Brain pericyte (primary cell): ENCODE data around the gene TBC1D30.
"Not testable (repeated sequence)": the region's sequence is repeated elsewhere in the genome, so short reads cannot be mapped to it uniquely, and the experiment has no call there.

Experiments
- DNase-seq: peaks from one replicate; pipeline ENCODE4 v3.0.0-alpha.2; 2012; ENCODE audit warnings: low read depth, low spot score

The TBC1D30 gene

DNA sequence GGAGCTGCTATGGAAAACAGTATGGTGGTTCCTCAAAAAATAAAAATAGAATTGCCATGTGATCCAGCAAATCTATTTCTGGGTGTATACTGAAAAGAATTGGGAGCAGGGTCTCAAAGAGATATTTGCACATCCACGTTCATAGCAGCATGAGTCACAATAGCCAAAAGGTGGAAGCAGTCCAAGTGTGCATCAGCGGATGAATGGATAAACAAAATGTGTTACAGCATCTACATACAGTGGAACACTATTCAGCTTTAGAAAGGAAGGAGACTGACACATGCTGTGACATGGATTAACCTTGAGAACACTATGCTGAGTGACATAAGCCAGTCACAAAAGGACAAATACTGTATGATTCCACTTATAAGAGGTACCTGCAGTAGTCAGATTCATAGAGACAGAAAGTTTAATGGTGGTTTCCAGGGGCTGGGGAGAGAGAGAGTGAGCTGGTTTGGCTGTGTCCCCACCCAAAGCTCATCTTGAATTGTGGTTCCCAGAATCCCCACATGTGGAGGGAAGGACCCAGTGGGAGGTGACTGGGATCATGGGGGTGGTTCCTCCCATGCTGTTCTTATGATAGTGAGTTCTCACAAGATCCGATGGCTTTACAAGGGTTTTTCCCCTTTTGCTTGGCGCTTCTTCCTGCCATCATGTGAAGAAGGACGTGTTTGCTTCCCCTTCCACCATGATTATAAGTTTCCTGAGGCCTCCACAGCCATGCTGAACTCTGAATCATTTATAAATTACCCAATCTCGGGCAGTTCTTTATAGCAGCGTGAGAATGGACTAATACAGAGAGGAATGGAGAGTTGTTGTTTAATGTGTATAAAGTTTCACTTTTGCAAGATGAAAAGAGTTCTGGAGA lies 17.6 kb upstream of the TBC1D30 start:
- no peak for DNase-seq

DNA sequence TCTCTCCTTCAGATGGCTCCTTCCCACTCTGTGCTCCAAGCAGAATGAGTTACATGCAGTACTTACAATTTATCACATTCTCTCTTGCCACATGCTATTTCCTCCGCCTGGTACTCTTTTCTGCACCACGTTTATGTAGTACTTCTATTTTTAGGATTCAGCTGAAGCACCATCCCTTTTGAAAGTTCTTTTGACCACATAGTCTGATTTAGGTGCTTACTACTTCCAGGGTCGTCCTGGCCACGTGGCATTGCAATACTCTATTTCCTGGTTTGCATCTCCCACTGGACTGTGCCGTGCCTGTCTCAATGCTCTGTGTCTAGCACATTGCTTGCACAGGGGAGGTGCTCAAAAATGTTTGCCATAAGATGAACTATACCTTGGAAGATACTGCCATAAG lies 16.3 kb upstream of the TBC1D30 start:
- no peak for DNase-seq

DNA sequence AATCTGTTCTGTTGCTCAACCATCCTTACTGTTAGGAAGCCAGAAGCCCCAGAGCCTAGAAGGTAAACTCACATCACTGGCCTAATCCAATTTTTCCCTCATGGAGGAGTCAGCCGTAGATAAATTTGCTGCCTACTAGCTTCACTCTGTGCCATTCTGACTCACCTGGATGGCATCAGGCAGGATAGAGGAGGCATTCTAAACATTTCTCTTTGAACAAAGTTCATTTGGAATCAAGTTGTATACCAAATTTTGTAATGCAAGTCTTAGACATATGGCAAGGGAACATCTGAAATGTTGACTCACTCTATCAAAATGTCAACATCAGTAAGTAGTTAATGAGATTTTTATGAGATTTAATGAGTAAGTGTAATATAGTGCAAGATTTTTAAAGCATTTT lies 13.6 kb upstream of the TBC1D30 start:
- no peak for DNase-seq

DNA sequence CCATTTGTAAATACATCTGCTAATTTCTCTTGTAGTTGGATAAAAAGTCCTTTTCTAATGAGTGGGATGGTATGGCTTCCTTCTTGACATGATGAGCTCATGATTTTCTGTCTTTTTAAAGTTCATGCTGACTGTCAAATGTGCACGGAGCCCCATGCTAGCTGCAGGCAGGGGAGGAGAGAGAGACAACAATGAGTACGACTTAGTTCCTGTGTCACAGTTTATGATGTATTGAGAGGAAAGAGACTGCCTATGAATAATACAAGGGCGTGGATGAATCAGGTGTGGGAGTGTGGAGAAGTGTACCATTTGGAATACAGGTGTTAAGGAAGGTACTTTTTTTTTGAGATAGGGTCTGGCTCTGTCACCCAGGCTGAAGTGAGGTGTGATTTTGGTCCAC lies 10.7 kb upstream of the TBC1D30 start:
- DNase-seq, result no peak

DNA sequence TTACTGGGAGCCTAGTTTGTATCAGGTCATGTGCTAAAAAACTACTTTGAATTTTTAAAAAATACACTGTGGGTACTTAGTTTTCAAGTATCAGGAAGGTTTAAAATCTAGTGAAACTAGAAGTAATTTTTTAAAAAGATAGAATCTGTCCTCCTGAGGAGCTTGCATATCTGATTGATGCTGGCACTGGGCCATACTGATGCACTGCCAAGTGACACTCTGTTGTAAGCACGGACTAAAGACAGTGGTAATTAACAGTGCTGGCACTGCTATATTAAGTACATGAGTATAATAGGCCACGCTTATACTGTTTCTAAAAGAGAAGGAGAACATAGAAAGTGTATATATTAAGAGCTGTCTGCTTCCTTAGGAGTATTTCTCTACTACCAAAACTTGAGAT lies 10.0 kb upstream of the TBC1D30 start:
- no peak for DNase-seq

DNA sequence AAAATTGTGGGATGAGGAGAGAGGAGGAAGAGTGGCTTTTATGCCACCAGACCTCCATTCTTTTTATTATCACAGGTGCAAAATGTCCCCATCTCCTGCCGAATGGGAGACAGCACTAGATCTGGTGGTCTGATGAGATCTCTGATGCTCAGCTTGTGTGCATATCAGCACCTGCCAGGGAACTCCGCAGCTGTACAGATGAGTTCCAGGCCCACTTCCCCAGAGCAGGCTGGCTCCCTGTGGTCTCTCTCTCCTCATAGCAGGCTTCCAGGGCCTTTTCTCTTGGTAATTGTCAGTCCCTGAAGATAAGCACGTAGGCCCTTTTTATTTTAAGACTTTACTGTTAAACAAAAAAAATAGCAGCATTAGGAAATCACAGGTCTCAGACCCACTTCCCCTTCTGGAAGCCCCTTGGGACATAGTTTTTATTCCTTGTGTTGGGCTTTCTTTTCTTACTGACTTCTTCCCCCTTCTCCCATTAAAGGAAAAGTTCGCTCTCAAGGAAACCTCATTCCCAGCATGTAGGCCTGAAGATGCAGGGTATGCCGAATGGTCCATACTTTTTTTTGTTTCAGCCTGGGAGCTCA lies 4.5 kb upstream of the TBC1D30 start:
- DNase-seq, result no peak

DNA sequence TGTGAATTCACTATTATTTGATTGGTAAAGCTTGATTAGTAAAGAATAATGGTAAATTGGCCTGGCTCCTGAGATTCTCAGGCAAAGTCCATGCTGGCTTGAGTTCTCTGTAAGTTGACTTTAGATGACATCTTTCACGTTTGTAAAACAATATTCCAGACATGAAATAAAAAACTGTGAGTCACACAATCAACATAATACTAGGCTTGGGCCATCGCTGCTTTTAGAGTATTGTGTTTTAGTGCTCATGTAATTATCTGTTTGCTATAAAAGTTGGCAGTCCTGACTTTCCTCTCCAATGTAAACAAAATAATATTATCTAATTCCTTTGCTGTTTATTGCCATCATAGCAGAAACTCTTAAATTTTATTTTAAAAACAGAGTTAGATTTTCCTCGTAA lies 3.9 kb upstream of the TBC1D30 start:
- no peak for DNase-seq

DNA sequence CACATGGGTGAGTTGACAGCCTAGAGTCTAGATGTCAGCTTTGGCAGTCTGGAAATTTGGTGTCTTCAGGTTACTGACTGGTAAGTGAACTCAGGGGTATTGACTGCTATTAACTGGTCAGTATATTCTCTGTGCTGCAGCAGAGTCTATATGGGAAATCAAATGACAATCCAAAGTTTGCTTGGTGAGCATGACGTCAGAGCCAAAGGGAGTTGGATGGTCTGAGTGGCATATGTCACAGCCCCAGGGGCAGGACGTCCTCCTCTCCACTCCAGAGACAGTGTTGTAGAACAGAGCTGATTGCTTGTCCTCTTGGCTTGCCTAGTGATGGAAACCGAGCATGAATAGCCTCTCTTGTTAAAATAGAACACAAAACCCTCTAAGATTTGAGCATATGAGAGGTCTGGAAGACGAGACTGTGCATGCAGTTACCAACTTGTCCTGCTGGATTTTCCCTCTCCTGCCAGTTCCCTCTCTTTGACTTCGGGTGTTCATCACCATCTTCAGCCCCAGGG lies 3.3 kb upstream of the TBC1D30 start:
- no peak for DNase-seq

DNA sequence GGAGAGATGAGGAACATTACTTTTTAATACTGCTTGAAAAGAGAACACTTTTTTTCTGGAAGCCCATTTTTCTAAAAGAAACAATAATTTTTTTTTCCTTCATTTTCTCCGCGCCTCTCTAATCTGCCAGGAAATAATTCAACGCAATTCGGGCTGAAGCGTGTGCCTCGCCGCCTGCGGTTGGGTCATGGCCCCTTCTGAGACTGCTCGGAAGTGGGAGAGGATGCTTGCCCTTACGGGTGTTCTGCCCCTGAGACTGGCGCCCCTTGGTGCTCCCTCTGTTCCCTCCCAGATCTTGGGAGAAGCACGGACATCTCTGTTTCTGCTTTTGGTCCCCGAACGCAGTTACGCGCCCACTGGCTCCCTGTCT lies 332 bp upstream of the TBC1D30 start:
- DNase-seq, result no peak

DNA sequence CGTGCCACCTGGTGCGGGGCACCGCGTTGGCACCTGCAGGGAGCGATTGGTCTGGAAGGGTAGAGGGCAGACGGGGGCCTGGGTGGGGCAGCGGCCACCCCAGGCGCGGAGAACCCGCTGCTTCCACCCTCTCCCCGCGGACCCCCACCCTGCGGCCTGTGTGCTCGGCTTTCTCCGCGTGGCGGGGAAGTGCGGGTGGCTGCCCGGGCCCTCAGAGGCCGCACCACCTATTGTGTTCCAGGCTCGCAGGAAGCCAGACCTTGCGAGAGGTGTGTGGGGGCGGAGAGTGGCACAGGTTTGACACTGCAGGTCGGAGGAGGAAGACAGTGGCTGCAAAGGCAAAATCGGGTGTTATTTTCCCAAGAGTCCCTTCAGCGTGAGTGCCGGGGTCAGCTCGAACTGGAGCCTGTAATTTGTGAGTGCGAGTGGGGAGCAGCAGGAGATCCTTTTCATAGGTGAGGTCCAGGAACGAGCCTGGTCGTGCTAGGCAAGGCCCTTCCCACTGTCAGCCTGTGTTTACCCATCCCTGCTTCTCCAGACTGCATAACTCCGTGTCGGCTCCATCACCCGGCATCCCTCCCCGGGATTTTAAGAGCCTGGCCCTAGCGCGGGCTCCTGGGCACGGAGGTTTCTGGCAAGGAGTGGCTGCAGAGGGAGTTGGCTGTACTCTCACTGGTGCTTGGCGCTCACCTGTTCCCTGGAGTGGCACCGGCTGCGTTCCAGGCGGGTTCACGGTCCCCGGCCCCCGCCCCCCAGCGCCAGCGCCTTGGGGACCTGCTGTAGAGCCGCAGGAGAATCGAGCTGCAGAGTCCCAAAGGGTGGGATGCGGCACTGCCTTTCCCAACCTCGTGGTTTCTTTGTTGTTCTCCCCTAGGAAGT lies 935 bp downstream of the TBC1D30 start:
- no peak for DNase-seq

DNA sequence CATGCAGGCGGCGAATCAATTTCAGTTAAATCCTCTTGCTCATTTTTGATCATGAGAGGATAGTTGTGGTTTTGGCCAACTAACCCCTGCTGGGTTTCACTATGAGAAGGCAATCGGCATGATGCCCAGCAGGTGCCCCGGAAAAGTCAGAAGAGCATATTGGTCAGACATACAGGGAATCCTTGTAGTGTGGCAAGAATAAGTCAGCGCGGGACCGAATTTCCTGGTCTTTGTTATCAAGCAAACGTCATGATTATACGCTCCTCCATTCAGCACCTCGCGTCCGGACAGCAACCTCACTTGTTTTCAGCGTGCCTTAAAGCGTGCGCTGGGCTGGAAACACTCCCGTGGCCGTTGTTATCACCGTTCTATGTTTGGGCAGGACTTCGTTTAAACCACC lies 1.8 kb downstream of the TBC1D30 start:
- no peak for DNase-seq

DNA sequence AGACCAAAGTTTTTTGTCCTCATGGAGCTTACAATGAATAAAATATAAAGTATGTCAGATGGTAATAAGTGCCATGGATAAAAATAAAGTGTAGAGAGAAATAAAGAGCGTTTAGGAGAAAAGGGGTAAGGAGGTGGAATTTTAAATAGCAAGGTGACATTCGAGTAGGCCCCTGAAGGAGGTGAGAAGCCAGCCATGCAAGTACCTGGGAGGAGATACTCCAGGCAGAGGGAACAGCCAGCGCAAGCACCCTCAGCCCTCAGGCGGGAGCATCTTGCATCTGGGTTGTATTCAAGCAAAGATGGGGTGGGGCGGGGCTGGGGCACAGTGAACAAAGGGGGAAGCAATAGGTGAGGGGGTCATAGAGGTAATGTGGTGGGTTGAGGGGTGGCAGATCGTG lies 4.3 kb downstream of the TBC1D30 start:
- DNase-seq, result no peak

DNA sequence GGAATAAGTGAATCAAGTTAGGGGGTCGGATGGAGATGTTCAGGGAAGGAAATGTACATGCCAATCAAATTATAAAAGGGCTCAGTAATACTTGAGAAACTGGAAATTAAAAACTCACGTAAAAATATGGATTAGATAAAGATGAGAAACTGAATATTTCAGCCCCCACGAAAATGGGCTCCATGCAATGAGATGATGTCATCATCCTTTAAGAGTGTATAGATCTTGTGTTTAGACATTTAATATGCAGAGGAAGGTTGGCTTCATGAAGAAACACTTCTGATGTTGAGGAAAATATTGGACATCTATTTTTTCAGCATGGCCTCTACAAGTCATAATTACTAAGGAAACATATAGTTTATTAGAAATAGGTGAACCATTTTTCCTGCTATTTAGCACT lies 9.5 kb downstream of the TBC1D30 start:
- DNase-seq, result no peak

DNA sequence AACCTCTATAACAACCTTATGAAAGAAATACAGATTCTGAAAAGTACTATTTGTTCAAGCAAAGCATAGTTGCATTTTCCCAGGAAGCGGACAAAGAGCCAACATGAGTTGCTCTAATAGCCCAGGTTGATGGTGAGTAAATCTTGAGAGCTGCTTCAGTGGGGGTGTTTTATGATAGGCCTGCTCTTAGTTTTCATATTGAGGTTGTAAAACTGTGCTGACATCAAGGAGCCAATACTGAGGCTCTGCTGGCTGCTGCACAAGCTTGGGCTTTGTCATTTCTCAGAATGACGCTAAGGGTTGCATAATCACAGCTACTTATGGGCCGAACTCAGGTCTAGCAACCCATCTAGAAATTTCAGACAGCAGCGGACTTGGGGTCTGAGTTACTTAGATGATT lies 11.5 kb downstream of the TBC1D30 start:
- no peak for DNase-seq

DNA sequence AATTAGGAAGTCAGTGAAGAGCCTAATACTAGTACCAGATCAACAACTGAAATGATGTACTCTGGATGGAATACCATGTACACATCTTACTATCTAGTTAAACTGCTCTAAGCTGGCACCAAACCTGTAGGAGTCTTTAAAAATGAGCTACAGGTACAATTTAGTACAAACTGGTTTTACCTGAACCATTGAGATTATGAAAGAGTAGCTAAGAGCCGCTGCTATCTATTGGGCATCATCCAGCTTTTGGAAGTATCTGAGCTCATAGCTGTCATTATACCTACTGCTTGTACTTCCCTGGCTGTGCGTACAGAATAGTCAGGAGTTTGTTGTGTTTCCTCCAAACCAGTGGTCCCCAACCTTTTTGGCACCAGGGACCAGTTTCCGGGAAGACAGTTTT lies 12.4 kb downstream of the TBC1D30 start:
- no peak for DNase-seq

DNA sequence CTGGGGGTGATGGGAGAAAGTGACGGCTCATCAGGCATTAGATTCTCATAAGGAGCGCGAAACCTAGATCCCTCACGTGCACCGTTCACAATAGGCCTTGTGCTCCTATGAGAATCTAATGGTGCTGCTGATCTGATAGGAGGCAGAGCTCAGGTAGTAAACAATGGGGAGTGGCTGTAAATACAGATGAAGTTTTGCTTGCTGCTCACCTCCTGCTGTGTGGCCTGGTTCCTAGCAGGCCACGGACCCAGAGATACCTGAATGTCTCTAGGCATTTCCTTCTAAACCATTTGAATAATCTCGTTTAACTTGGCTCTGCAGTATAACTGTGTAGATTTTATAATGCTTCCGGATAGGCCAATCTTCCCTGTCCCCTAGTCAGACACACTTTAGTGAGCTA lies 13.0 kb downstream of the TBC1D30 start:
- DNase-seq, result no peak

DNA sequence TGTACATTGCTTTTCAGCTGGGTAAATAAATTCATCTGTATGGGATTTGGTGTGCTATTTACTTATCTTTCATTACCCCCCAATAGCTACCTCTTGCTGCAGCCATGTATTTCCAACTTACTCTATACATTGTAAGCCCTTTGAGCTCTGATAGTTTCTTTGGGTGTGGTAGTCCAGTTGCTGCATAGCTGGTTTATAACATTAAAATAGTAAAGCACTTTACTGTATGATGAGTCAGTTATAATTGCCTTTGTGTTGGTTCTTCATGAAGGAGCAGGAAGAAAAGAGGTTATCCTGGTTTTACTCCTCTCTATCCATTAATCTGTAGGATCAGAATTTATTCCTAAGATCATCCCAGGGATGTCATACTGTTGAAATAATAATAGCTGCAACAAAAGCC lies 15.7 kb downstream of the TBC1D30 start:
- DNase-seq, result no peak

DNA sequence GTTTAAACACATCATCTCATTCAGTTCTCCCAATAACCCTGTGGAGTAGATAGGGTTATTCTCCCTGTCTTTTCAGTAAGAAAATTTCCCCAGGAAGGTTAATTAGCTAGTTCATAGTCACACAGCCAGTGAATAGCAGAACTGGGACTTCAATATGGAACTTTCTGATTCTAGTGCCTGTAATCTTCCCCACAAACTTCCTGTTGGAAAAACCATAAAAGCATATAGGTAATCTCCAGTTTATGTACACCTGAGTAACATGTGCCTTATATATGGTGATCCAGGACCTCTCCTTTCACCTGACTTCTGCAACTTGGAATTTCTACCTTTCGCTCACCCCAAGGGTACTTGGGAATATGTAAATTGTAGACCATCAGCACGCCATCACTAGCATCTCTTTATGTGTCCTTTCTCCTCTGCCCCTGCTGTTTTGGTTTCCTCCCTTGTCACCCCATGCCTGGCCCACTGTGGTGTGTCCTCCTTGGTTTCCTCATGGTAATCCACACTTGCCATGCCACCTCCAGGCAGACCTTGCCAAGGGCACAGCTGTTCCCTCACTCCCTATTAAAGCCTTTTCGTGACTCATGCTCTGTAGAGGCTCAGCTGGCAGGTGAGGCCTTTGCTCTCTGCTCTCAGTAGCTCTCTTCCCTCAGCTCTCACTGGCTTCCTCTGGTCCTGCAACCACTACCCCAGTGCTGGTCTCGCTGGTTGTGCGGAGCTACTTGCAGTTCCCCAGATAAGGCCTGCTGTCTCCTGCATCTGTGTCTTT lies 16.7 kb downstream of the TBC1D30 start:
- DNase-seq, result no peak

DNA sequence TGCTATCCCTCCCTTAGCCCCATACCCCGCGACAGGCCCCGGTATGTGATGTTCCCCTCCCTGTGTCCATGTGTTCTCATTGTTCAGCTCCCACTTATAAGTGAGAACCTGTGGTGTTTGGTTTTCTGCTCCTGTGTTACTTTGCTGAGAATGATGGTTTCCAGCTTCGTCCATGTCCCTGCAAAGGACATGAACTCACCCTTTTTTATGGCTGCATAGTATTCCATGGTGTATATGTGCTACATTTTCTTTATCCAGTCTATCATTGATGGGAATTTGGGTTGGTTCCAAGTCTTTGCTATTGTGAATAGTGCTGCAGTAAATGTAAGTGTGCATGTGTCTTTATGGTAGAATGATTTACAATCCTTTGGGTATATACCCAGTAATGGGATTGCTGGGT lies 24.0 kb downstream of the TBC1D30 start:
- not testable (repeated sequence) for DNase-seq

DNA sequence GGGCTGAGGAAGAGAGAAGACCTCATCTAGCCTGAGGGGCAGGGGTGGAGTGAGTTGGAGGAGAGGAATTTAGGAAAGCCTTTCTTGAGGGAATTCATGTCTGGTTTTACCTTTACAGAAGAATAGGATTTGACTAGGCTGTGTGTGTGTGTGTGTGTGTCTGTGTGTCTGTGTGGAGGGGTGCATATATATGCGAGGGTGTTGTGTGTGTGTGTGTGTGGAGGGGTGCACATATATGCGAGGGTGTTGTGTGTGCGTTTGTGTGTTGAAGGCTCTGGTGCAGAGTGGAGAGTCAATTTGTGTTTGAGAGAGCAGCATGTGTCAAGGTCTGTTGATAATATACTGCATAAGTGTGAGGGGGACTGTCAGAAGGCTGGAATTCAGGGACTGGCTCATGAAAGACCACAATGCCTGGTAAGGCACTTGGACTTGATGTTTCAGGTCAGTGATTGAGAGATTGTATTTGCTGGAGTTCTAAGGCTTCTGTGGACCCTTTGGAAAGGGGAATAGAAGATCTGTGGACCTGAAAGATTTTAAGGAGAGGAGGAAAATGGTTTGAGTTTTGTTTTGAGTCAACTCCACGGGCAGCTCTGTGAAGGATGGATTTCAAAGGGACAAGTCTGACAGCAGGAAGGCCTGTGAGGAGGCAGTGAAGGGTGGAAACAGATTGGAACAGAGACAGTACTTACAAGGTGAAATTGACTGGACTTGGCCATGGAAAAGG lies 34.6 kb downstream of the TBC1D30 start:
- no peak for DNase-seq

DNA sequence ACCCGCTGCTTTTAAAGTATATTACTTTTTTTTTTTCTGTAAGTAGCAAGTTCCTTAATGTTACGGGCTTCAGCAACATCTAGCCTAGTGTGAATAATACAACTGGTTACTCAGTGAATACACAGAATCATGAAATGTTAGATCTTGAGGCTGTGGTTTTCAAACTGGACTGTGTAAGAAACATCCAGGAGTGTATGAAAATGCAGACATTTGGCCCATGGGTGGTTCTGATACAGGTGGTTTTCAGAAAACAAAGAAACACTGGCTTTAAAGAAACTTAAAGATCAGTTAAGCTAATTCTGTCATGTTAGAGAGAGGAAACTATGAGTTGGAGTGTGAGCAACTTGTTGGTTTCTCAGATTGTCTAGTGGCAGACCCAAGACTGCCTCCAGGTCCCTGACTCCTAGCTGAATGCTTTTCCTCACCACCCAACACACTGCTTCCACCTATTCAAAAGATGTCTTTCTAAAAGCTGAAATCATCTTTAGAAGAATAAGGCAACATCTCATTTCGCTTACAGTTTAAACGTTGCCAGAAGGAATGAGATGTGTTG lies 36.1 kb downstream of the TBC1D30 start:
- no peak for DNase-seq
